SU-DHL-6 (cell line): ENCODE results near the gene RARB.

Experiments used
- H2AFZ ChIP-seq: fragments of 200-600 bp; sonication (generic); 2 replicates; pipeline ENCODE4 v1.6.1; 2014; ENCODE audit warnings: low read depth, mild to moderate bottlenecking, moderate library complexity, mixed read lengths, antibody characterized with exemption, low read length; ENCODE audit not compliant: severe bottlenecking
- H3F3A ChIP-seq: fragments of 200-600 bp; shearing (Covaris generic); 2 replicates; pipeline ENCODE4 v1.6.0; 2016; ENCODE audit warnings: antibody characterized with exemption, mild to moderate bottlenecking; ENCODE audit not compliant: insufficient read depth
- H3K27ac ChIP-seq: fragments of 200-600 bp; sonication (generic); 2 replicates; pipeline ENCODE4 v1.5.1; 2016; ENCODE audit warnings: low read depth, mild to moderate bottlenecking, low read length, moderate library complexity, mixed read lengths
- H3K27me3 ChIP-seq: fragments of 200-600 bp; sonication (generic), shearing (Covaris generic); 2 replicates; pipeline ENCODE4 v1.6.0; 2014; ENCODE audit warnings: mild to moderate bottlenecking, low read length
- H3K36me3 ChIP-seq: fragments of 200-600 bp; sonication (generic); 2 replicates; pipeline ENCODE4 v1.6.1; 2014; ENCODE audit warnings: mild to moderate bottlenecking, low read length, mixed read lengths
- H3K4me2 ChIP-seq: fragments of 300-600, 200-600 bp; shearing (Covaris generic), sonication (generic); 2 replicates; pipeline ENCODE4 v1.6.0; 2014; ENCODE audit warnings: low read length, low read depth, mild to moderate bottlenecking; ENCODE audit not compliant: poor library complexity, severe bottlenecking
- H3K4me3 ChIP-seq: fragments of 200-600 bp; sonication (generic); 2 replicates; pipeline ENCODE4 v1.5.1; 2014; ENCODE audit warnings: antibody characterized with exemption, low read length, mild to moderate bottlenecking, mixed read lengths; ENCODE audit not compliant: insufficient read depth, poor library complexity, severe bottlenecking
- H3K79me2 ChIP-seq: fragments of 200-600 bp; sonication (generic); 2 replicates; pipeline ENCODE4 v1.6.1; 2014; ENCODE audit warnings: mild to moderate bottlenecking, low read length, moderate library complexity; ENCODE audit not compliant: insufficient read depth
- H3K9ac ChIP-seq: fragments of 200-600 bp; sonication (generic); 2 replicates; pipeline ENCODE4 v1.7.0; 2014; ENCODE audit warnings: mild to moderate bottlenecking, low read length
- H3K9me2 ChIP-seq: fragments of 200-600 bp; sonication (generic); replicated peaks from 2 replicates; pipeline ENCODE4 v1.6.1; 2014; ENCODE audit warnings: low read length; ENCODE audit not compliant: insufficient read depth
- H3K9me3 ChIP-seq: fragments of 200-600 bp; sonication (generic); 2 replicates; pipeline ENCODE4 v1.6.1; 2014; ENCODE audit warnings: low read length, mixed read lengths; ENCODE audit not compliant: insufficient read depth
- H4K20me1 ChIP-seq: fragments of 200-600 bp; sonication (generic); 2 replicates; pipeline ENCODE4 v1.6.1; 2014; ENCODE audit warnings: low read depth, mild to moderate bottlenecking, antibody characterized with exemption, low read length, moderate library complexity, mixed read lengths
- EZH2phosphoT487 ChIP-seq: fragments of 200-600 bp; sonication (generic), shearing (Covaris generic); conservative IDR thresholded peaks from 2 replicates; pipeline ENCODE4 v1.6.1; 2018; ENCODE audit warnings: mild to moderate bottlenecking, antibody characterized with exemption, low read length, moderate library complexity, mixed read lengths
- TF ChIP-seq, protein P1 (sequence below): fragments of 200-600 bp; sonication (generic); IDR thresholded peaks from one replicate; pipeline ENCODE4 v1.5.1; 2017; ENCODE audit warnings: antibody characterized with exemption, mild to moderate bottlenecking, low read length, moderate library complexity; ENCODE audit not compliant: insufficient read depth, poor library complexity, severe bottlenecking

The RARB gene

DNA sequence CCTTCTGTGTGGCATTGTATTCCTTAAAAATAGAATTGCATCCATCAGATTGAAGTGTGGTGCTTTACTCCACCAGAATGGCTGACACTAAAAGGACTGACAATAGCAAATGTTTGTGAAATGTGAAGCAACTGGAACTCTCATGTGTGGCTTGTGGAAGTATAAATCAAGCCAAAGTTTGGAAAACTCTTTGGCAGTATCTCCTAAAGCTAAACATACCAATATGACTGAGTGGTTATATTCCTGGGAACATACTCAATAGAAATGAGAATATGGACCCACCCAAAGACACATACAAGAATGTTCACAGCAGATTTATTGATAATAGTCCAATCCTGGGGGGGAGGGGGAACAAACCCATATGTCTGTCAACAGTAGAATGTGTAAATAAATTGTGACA is 87.1 kb downstream of the RARB start:
- Histone ChIP-seq H4K20me1 (no peaks in the 10 kb centered on the region), H3K36me3 (no peaks in the 10 kb centered on the region), H3F3A (no peaks in the 10 kb centered on the region), H3K9ac (no peak overlapping the region), H3K9me2 (no peaks in the 10 kb centered on the region), H3K79me2 (no peaks in the 10 kb centered on the region), H3K9me3 (no peaks in the 10 kb centered on the region), H3K4me2 (no peak overlapping the region), H3K27me3 (no peaks in the 10 kb centered on the region), H3K4me3 (no peak overlapping the region), H3K27ac (no peak overlapping the region), H2AFZ (no peak overlapping the region)
- no peak for TF ChIP-seq EZH2phosphoT487
- TF ChIP-seq, protein P1, sequence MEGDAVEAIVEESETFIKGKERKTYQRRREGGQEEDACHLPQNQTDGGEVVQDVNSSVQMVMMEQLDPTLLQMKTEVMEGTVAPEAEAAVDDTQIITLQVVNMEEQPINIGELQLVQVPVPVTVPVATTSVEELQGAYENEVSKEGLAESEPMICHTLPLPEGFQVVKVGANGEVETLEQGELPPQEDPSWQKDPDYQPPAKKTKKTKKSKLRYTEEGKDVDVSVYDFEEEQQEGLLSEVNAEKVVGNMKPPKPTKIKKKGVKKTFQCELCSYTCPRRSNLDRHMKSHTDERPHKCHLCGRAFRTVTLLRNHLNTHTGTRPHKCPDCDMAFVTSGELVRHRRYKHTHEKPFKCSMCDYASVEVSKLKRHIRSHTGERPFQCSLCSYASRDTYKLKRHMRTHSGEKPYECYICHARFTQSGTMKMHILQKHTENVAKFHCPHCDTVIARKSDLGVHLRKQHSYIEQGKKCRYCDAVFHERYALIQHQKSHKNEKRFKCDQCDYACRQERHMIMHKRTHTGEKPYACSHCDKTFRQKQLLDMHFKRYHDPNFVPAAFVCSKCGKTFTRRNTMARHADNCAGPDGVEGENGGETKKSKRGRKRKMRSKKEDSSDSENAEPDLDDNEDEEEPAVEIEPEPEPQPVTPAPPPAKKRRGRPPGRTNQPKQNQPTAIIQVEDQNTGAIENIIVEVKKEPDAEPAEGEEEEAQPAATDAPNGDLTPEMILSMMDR, result no peak

DNA sequence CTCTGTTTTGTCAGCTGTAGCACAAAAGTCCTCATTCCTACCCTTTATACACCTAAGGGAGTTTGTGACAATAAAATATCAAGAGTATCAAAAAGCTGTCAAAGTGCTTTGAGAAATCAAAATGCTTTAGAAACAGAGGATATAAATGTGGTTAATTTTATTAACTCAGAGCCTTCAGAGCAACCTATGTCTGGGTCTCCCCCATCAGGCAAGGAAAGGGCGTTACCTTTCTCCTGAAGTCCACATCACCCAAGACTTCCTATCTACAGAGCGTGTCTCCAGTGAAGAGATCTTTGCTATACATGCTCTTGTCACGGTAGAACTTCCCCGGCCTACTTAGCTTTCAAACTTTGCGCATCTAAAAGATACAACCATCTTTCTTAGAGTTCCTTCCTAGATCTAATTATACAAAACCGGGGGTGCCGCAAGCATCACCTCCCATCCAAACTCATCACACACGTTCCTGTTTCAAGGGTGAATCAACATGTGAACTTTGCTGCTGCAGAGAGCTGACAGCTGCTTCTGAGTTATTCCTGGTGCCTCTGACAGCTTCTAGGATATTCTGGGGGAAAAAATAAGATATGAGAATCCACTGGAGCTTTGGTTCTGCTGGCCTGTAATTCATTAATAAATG is 93.0 kb downstream of the RARB start:
- Histone ChIP-seq H3K4me2 (no peak overlapping the region), H3K79me2 (no peaks in the 10 kb centered on the region), H3K36me3 (no peaks in the 10 kb centered on the region), H3K9me2 (no peaks in the 10 kb centered on the region), H3K9me3 (no peaks in the 10 kb centered on the region), H3K9ac (no peak overlapping the region), H4K20me1 (no peaks in the 10 kb centered on the region), H3K4me3 (no peak overlapping the region), H3K27me3 (no peaks in the 10 kb centered on the region), H3K27ac (no peak overlapping the region), H2AFZ (no peak overlapping the region), H3F3A (no peaks in the 10 kb centered on the region)
- TF ChIP-seq, protein P1, result no peak
- TF ChIP-seq EZH2phosphoT487, result no peak

DNA sequence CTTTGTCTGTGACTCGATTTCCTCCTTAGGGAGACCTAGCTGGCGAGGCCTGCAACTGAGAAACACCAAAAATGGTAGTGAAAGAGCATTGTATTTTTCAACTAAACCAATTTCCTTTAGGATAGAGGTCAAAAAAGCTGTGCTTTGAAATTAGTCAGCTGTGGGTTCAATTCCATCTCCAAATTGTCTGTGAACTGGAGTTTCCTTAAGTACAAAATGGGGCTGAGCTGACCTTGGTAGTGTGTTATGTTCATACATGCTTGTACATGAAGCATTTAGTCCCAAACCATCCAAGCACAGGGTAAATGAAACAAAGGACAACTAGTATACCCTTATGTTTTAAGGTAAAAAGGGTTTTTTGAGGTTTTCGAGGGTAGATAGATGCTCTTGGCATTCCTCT is 99.3 kb downstream of the RARB start:
- no peaks in the 10 kb centered on the region for H4K20me1 ChIP-seq
- no peak overlapping the region for H2AFZ ChIP-seq

More for the DNA sequence above, 99.3 kb downstream of the RARB start:
- H3K9me3 ChIP-seq, result no peaks in the 10 kb centered on the region
- no peak overlapping the region for H3K4me3 ChIP-seq
- H3K9ac ChIP-seq, result no peak overlapping the region
- H3K79me2 ChIP-seq, result no peaks in the 10 kb centered on the region
- H3K36me3 ChIP-seq, result no peaks in the 10 kb centered on the region
- no peak overlapping the region for H3K4me2 ChIP-seq
- no peaks in the 10 kb centered on the region for H3F3A ChIP-seq
- no peaks in the 10 kb centered on the region for H3K27me3 ChIP-seq
- H3K27ac ChIP-seq, result no peak overlapping the region
- no peaks in the 10 kb centered on the region for H3K9me2 ChIP-seq
- TF ChIP-seq, protein P1, result no peak
- TF ChIP-seq EZH2phosphoT487, result no peak
